PFSK-1 (cell line): ENCODE results near the gene NMNAT3.

ENCODE experiments used
- FOXP2 ChIP-seq: optimal IDR thresholded peaks from 2 replicates; pipeline ENCODE3; 2011; ENCODE audit warnings: borderline replicate concordance, control low read depth, inconsistent platforms; ENCODE audit not compliant: insufficient read depth; ENCODE audit errors: extremely low read length, extremely low read depth
- POLR2AphosphoS5 ChIP-seq: IDR thresholded peaks from 2 replicates; pipeline ENCODE4 v1.6.1; 2012; ENCODE audit warnings: low read depth, mild to moderate bottlenecking, control low read depth, low read length, moderate library complexity
- REST ChIP-seq, 2 experiments: IDR thresholded peaks; 2 replicates each; pipeline versions ENCODE4 v1.6.1 to v1.8.0; 2011 to 2012; ENCODE audit warnings: low read depth in 2 of 2, low read length in 2 of 2, control low read depth in 1 of 2, inconsistent platforms in 1 of 2, mild to moderate bottlenecking in 1 of 2, moderate library complexity in 1 of 2; ENCODE audit not compliant: insufficient read depth in 1 of 2
- SIN3A ChIP-seq: IDR thresholded peaks from 2 replicates; pipeline ENCODE4 v1.6.1; 2012; ENCODE audit warnings: mild to moderate bottlenecking, low read length, moderate library complexity, borderline replicate concordance; ENCODE audit not compliant: insufficient read depth
- TAF1 ChIP-seq: IDR thresholded peaks from 2 replicates; pipeline ENCODE4 v1.6.1; 2012; ENCODE audit warnings: low read length, control low read depth, borderline replicate concordance; ENCODE audit not compliant: insufficient read depth

GRCh38 chr3:139523166-139523565, 154.6 kb downstream of the NMNAT3 start:
- TF ChIP-seq TAF1: no peak
- no peak for TF ChIP-seq POLR2AphosphoS5
- no peak for TF ChIP-seq REST (IDR thresholded peaks at IDR 0.05; ENCODE audit: insufficient read depth in 1 of 2, low read depth in 2 of 2, low read length in 2 of 2)
- TF ChIP-seq SIN3A: no peak
- no peak for TF ChIP-seq FOXP2
